ENCODE measurements around the gene CCR2.

Gene CCR2

DNA sequence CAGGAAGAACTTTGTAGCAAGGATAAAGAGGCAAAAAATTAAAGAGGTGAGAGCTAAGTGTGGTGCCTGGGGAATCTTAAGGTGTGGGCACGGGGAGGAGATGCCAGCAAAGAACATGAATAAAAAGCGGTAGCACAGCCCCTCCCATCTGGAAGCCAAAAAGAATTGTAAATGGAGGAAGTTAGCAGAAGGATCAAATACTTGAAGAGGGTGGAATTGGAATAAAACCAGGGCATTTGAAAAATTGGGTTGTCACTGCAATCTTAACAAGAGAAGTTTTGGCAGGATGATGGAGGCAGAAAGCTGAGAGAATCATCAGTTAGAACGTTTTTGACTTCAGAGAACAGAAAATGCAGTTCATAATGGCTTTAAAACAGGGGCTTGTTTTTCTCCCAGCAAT lies 2.4 kb downstream of the CCR2 start:
- DNase-seq, result no peak

DNA sequence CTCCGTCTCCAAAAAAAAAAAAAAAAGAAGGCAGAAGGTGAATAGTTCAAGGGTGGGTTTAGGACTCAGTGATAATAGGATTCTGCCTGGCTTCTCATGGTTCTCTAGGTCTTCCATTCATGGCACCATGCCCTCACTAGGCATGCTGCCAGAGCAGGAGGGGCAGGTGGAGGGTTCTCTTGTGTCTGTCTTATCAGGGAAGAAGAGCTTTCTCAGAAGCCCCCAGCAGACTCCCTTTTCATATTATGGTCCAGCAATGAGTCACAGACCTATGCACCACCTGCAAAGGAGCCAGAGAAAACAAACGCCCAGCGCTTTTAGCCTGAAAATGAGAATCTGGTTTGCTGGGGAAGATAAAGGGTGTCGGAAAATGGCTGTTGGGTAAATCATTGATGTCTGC lies 3.0 kb downstream of the CCR2 start:
- peak; percentile 36 for DNase-seq

- no peak for DNase-seq
Observed at GRCh38 chr3:46358466-46358865, 4.6 kb downstream of the CCR2 start.

DNA sequence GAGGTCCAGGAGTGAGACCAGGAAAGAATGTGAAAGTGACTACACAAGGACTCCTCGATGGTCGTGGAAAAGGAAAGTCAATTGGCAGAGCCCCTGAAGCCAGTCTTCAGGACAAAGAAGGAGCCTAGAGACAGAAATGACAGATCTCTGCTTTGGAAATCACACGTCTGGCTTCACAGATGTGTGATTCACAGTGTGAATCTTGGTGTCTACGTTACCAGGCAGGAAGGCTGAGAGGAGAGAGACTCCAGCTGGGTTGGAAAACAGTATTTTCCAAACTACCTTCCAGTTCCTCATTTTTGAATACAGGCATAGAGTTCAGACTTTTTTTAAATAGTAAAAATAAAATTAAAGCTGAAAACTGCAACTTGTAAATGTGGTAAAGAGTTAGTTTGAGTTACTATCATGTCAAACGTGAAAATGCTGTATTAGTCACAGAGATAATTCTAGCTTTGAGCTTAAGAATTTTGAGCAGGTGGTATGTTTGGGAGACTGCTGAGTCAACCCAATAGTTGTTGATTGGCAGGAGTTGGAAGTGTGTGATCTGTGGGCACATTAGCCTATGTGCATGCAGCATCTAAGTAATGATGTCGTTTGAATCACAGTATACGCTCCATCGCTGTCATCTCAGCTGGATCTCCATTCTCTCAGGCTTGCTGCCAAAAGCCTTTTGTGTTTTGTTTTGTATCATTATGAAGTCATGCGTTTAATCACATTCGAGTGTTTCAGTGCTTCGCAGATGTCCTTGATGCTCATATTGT lies 6.0 kb downstream of the CCR2 start:
- DNase-seq, result peak; percentile 95

GRCh38 chr3:46360907-46361306 lies 7.0 kb downstream of the CCR2 start:
- DNase-seq, result no peak

DNA sequence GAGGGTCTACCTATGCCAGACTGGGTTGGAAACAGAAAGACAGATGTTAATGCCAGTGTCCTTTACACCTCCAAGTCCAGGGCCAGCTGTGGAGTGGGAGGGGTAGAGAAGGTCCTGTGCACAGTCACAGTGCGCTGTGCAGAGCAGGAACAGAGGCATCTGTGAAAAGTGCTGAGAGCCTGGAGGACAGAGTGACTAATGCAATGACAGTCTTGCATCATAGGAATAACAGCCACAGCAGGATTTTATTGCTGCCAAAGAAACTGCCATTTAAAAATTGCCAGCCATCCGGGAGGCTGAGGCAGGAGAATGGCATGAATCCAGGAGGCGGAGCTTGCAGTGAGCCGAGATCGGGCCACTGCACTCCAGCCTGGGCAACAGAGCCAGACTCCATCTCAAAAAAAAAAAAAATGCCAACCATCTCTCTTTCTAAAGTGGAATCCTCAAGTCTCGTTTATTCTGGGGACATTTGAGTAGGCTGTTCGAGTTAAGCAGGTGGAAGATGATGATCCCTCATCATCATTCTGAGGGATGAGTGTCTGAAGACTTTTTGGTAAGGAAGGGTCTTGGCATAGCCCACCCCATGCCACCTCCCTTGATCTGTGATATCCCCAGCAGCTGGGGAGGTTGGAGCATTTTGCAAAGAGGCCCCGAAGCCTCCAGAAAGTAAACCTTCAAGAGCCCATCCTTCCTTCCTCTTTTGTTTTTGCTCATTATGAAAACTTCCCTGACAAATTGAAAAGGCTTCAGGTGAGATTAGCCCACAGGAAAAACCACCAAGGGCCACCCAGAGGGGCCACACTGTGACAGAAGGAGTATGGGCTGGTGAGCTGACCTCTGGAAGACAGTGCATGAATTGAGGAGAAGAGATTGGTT lies 7.7 kb downstream of the CCR2 start:
- DNase-seq, result peak; percentile 46

GRCh38 chr3:46365041-46365440 lies 11.1 kb downstream of the CCR2 start:
- DNase-seq, result no peak

- DNase-seq, result no peak
Observed at GRCh38 chr3:46365737-46366524, 12.0 kb downstream of the CCR2 start.

- no peak for DNase-seq
Observed at GRCh38 chr3:46367811-46368210, 13.9 kb downstream of the CCR2 start.

DNA sequence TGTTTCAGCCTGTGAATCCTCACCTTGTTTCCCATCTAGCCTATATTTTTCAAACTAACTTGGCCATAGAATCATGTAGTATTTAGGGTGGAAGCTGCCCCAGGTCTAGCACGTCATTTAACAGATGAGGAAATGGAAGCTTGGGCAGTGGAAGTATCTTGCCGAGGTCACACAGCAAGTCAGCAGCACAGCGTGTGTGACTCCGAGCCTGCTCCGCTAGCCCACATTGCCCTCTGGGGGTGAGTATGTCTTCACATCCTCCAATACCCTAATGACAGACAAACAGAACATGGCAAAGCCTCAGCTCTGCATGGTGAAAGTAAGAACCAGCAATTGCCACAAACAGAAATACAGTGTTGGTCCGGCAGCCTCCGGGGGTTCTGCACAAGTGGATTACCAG lies 14.7 kb downstream of the CCR2 start:
- no peak for DNase-seq

- DNase-seq, result no peak
Observed at GRCh38 chr3:46369151-46369550, 15.2 kb downstream of the CCR2 start.

- no peak for DNase-seq
Observed at GRCh38 chr3:46369675-46370132, 15.8 kb downstream of the CCR2 start.

GRCh38 chr3:46370839-46371518 lies 17.1 kb downstream of the CCR2 start, which contains the start of gene CCR5:
Gene CCR5, plus strand, starts transcription at chr3:46370946. Its CDS starts 1,957 bp downstream, at chr3:46372903.
- DNase-seq, result no peak

- DNase-seq, result no peak
Observed at GRCh38 chr3:46371519-46372340, 17.8 kb downstream of the CCR2 start.

DNA sequence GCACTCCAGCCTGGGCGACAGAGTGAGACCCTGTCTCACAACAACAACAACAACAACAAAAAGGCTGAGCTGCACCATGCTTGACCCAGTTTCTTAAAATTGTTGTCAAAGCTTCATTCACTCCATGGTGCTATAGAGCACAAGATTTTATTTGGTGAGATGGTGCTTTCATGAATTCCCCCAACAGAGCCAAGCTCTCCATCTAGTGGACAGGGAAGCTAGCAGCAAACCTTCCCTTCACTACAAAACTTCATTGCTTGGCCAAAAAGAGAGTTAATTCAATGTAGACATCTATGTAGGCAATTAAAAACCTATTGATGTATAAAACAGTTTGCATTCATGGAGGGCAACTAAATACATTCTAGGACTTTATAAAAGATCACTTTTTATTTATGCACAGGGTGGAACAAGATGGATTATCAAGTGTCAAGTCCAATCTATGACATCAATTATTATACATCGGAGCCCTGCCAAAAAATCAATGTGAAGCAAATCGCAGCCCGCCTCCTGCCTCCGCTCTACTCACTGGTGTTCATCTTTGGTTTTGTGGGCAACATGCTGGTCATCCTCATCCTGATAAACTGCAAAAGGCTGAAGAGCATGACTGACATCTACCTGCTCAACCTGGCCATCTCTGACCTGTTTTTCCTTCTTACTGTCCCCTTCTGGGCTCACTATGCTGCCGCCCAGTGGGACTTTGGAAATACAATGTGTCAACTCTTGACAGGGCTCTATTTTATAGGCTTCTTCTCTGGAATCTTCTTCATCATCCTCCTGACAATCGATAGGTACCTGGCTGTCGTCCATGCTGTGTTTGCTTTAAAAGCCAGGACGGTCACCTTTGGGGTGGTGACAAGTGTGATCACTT lies 18.8 kb downstream of the CCR2 start:
- DNase-seq, result no peak

DNA sequence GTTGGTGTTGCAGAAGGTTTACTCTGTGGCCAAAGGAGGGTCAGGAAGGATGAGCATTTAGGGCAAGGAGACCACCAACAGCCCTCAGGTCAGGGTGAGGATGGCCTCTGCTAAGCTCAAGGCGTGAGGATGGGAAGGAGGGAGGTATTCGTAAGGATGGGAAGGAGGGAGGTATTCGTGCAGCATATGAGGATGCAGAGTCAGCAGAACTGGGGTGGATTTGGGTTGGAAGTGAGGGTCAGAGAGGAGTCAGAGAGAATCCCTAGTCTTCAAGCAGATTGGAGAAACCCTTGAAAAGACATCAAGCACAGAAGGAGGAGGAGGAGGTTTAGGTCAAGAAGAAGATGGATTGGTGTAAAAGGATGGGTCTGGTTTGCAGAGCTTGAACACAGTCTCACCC lies 20.8 kb downstream of the CCR2 start:
- DNase-seq, result no peak

GRCh38 chr3:46375218-46375617 lies 21.3 kb downstream of the CCR2 start:
- no peak for DNase-seq

DNA sequence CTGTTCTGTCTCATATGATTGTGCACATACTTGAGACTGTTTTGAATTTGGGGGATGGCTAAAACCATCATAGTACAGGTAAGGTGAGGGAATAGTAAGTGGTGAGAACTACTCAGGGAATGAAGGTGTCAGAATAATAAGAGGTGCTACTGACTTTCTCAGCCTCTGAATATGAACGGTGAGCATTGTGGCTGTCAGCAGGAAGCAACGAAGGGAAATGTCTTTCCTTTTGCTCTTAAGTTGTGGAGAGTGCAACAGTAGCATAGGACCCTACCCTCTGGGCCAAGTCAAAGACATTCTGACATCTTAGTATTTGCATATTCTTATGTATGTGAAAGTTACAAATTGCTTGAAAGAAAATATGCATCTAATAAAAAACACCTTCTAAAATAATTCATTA lies 21.9 kb downstream of the CCR2 start:
- no peak for DNase-seq

DNA sequence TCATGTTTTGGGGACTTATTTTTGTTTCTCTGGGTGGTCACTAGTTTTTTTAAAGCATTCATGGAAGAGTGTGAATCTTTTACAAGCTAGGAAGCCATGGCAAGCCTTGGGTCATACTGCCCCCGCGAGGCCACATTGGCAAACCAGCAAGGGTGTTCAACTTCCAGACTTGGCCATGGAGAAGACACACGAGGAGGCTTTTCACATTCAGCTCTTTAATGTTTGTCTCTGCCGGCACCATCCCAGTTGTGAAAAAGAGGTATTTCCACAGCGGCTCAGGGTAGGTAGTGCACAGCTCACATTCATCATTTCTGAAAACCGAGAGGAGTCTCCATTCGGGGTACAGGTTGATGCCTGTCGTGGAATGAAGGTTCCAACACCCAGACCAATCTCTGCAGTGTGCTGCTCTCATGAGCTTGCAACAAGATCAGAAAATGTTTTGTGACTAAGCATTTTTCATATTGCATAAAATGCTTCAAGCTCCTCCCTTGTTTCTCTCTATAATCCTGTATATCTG lies 24.6 kb downstream of the CCR2 start:
- peak; percentile 16 for DNase-seq

DNA sequence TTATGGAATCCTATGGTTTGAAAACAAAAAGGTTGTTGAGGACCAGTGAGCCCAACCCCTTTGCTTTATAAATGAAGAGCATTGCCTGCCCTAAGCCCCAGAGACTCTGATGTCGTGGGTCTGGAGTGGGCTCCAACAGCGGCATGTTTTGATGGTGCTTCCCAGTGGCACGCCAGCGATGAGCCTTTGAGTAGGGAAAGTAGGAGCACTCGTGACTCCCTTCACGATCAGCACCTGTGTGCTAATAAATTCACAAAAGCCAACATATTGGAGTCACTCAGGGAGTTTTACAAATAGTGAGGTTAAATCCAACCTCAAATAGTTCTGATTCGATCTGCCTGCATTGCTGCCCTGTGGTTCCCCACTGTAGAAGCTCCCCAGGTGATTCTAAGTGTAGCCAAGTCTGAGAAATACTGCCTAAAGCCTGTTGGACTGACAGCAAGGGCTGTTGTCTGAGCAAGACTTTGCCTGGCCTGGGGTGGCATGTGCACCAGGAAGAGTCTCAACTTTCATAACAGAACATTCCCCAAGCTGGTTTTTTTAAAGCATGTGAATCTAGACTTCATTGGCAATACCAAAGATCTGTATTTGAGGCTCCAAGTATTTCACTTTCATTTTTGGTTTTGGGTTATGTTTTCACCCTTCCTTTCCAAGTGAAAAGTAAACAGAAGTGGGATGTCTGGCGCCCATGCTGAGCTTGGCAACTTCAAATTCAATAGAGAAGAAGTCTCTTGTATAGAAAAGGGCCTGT lies 26.7 kb downstream of the CCR2 start:
- peak; percentile 54 for DNase-seq
